GM19372 (cell line): ENCODE results near the gene TDRD10.
"Not testable (repeated sequence)": the region's sequence is repeated elsewhere in the genome, so short reads cannot be mapped to it uniquely, and the experiment has no call there.

Experiments
- ATAC-seq: cut with Tn5 transposase; IDR thresholded peaks from one replicate; pipeline ENCODE4 v1.9.1; 2021; ENCODE audit warnings: mild to moderate bottlenecking, low read depth, moderate library complexity; ENCODE audit not compliant: unreplicated experiment

The TDRD10 gene

DNA sequence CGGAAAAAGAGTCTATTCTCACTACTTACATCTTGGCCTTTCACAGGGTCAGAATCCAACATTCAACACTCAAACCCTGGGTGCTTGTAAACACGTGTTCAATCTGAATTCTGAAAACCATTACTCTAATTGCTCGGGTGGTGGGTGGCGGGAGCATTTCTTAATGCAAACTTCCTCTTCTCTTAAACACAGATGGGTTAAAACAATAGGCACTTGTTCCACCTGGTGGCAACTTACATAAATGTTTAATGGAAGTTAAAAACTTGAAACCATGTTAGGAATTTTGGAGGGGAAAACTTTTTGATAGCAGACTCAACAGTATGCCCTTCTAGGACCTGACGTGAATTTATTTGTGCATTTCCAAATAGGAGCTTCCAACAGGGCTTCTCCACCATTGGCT, 23.4 kb upstream of the TDRD10 start:
- ATAC-seq, result no peak

DNA sequence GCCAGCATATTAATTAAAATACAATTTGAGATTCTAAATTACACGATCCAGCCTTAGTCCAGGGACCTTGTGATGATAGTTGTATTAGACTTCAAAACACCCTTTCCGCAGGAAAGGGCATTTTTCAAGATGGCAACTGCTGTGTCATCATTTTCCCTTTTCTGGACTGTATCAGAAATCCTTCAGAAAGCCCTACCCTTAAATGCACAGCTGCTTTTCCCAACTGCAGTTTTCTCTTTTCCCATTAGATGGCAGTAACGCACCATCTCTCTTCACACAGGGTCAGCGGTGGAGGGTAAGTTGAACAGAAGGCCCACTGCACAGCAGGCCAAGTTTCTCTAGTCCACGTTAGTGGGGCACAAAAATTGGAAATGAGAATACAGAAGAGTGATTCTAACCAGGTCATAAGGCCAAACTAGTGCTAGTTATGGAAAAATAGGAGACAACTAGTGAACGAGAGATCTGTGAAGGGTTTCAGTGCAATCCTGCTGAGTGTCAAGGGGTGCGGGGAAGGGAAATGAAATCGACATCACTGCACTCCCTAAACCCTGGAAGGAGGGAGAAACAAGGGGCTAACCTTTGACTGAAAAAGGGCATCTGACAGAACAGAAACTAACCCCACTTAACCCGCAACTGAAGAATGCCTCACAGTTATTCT, 22.1 kb upstream of the TDRD10 start:
- ATAC-seq, result no peak

DNA sequence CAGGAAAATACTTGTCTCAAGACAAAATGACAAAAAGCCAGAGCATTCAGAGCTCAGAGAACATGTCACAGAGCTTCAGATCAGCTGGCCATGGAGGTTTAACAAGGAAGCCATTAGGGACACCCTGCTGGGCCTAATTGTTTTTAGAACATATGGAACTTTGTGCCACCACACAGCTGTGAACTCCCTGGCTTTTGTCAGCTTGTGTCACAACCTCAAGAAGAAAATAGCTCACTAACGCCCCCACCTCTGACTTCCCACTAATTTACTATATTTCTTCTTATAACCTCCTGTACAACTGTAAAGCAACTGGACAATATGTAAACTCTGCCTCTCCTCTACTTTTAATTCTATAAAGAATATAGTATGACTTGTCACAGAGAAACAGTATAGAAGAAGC, 21.0 kb upstream of the TDRD10 start:
- no peak for ATAC-seq

DNA sequence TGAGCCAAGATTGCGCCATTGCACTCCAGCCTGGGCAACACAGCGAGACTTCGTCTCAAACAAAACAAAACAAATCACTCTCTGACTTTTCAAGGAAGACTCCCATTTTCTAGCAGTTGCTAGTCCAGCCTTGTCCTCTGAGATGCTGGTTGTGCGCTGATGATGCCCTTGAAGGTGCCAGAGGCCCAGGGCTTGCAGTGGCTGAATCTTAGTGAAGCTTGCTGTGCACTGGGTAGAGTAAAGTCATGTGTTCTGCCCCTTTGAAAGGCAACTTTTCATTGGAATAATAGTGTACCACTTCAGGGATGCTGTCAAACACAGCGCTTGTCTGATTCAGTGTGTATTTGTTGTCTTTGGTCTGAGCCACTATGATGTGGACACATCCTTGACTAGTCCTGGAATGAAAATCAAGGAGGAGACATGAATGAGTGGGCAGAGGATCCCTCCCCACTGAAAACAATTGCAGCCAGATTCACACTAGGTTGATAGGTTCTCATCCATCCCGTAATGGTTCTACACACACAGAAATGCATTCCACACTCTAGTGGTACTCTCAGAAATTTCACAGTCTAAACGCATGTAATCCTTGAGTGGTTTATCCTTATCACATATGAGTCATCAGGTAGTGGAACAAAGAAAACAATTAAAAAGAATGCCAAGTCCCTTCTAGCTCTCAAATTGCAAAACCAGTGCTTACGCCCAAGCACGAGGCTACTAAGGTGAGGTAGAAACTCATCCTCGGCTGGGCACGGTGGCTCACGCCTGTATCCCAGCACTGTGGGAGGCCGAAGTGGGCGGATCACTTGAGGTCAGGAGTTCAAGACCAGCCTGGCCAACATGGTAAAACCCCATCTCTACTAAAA, 17.8 kb upstream of the TDRD10 start:
- ATAC-seq, result no peak

DNA sequence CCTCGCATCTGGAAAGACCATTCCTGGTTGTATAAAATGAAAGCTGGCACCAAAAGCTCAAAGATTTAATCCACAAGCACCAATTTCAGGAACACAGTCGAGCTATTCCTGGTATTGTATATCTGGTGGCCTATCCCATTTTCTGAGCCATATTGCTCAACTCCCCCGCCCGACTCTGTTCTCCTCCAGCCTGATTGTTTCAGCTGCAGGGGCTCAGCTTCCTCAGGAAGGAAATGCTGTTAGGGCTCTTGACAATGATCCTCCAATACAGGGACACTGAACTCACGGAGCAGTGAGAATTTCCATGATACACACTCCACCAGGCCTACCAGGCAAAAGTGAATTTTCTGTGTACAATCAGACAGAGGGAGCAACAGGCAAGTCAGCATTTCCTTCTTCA, 16.9 kb upstream of the TDRD10 start:
- ATAC-seq, result no peak

DNA sequence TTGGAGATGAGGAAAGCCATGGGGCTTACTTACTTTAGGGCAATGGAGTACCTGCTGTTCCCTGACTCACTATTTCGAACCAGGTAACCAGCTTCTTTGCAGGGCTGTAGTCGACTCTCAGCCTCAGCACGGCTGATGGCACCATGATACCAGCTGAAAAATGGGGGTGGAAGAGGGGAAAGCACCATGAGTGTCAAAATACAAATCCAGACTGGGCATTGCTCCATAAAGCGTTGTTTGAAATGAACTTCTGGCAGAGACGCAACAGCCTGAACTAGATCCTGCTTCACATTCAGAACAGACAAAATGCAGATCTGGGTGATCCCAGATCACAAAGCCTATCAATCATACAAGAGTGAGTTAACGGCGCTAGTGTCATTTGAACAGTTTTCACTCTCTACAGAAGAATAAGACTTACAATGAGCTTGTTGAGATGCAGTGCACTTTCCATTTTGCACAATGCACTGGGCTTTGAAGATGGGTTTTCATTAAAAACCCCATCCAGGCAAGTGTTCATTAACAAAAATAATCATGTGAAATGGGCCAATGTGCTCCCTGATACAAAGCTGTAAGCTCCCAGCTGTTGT, 16.0 kb upstream of the TDRD10 start:
- ATAC-seq, result no peak

DNA sequence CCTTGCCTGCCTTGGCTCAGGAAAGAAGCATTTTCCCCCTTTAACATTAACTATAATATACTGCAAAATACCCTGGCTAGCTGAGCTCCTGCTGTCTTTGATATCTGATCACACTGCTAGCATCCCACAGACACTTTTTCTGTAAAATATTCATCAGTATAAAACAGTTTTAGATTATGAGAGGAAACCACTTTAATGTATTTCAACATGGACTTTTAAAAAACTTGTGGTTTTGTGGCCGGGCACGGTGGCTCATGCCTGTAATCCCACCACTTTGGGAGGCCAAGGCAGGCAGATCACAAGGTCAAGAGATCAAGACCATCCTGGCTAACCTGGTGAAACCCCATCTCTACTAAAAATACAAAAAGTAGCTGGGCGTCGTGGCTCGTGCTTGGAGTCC, 15.3 kb upstream of the TDRD10 start:
- not testable (repeated sequence) for ATAC-seq

DNA sequence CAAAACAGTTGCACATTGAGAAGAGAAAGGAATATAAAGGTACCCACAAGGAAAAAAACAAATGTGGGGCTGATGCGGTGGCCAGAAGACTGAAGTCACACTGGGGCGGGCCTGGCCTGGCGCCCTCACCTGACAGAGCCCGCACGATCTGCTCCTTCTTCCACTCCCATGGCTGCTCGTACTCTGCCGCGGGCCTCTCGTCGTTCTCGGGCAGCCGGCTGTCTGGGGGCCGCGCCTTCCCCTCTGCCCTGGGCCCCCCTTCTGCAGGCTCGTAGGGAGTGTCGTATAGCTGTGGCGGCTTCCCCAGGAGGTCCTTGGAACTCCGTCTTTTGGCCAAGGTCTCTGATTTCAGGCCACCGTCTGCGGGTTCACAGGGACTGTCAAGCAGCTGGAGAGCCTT, 13.1 kb upstream of the TDRD10 start:
- no peak for ATAC-seq

DNA sequence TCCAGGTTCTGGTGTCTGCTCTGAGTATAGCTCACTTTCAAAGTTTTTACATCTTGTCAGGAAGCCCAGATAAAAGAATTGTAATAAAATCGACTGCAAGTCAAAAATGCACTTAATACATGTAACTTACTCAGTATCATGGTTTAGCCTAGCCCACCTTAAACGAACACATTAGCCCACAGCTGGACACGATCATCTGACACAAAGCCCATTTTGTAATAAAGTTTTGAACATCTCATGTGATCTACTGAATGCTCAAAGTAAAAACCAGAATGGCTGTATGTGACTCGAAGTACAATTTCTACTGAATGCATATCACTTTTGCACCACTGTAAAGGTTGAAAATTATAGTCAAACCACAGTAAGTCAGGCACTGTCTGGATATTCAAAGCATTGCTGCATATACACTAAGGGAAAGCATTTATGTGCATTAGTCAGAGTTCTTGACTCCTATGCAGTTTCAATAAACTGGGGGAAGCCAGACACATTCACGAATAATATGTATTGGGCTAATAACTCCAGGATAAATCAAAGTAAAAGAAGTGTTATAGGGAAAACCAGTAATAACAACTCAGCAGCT, 12.2 kb upstream of the TDRD10 start:
- ATAC-seq, result no peak

DNA sequence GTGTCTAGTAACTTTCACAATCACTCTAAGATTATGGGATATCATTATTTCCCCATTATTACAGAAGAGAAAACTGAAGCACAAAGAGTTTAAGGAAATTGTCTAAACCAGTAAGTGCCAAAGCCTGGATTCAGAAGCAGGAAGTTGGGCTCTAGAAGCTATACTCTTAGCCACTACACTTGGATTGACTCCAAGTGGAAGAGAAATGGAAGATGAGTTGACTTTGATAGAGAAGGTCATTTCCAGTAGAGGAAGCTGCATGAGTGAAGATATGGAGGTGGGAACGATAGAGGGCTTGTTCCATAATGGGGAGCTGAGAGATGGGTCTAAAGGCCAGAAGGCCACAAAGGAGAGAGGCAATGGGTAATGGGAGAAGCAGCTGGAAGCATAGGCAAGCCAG, 11.7 kb upstream of the TDRD10 start:
- no peak for ATAC-seq

DNA sequence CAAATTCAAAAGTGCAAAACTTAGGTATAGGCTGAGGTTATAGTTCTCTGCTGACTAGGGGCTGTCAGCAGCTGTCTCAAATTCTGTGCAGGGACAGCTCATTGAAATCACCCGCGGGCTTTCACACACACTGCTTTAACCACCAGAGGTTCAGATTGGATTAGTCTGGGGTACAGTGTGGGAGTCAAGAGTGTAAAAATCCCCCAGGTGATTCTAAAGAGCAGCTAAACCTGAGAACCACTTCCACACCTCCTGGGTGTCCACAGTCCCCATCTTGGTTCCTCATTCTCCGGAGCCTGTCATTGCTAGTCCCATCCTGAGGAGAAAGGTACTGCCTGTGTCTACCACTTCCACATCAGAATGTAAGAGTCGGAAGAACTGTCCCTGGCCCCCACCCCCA, 9.9 kb upstream of the TDRD10 start:
- ATAC-seq, result no peak

DNA sequence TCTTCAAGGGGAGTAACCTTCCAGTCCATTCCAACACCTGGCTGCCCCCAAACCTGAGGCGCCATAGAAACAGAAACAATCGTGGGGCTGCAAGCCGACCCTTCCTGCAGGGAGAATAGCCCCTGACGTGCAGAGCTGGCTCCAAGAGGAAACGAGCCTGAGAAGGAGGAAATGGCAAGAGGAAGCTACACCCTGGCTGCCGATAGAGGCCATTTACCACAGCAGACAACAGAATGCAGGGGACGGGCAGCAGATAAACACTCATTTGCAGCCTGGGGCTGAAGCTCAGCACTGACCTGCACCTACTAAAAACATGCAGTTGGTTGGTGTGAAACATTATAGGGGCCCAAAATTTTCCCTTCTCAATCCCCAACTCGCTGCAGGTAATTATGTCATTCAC, 8.7 kb upstream of the TDRD10 start:
- no peak for ATAC-seq

DNA sequence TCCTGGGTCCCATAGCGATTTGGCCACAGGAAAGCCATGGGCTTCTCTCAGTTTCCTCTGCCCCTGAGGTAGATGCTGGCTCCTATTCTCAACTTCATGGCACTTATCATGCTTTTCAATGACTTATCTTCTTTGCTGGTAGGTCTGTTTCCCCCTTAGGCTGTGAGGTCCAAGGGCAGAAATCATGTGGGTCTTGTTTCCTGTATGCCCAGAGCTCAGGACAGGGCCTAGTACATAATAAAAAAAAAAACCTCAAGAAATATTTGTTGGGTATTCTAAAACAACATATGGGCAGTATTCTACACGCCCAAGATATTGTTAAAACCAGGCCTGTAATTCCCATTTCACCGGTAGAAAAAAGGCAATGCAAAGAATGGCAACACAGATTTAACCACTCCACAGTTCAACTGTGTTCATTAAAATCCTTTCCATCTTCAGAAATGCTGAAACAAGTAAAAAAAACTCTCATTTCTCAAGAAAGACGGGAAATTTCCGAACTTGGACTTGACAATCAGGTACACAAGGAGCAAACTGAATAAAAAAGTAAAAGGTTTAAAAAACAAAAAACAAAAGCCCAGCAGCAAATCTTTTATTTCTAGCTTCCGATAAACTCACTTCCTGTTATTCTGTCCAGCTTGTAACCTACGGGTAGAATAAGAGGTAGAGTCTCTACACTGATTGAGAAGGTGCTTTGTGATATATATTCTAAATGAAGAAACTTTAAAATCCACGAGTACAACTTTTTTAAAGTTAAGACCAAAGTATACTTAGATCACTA, 6.3 kb upstream of the TDRD10 start:
- ATAC-seq, result no peak

DNA sequence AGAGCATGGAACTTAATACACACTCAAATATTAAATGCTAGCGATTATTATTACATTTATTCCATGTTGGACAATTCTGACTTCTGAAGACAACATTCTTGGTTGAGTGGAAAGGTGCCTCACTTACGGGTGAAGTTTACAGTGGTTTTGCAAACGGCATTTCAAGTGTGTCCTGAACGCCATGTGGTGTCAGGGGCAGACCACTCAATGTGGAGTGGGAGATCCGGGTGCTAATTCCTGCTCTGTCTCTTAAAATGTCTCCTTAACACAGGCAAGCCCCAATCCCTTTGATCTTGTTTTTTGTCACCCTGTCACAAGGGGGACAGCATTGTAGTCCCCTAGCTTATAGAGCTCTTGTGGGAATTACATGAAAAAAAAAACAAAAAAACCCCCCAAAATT, 5.6 kb upstream of the TDRD10 start:
- ATAC-seq, result no peak

DNA sequence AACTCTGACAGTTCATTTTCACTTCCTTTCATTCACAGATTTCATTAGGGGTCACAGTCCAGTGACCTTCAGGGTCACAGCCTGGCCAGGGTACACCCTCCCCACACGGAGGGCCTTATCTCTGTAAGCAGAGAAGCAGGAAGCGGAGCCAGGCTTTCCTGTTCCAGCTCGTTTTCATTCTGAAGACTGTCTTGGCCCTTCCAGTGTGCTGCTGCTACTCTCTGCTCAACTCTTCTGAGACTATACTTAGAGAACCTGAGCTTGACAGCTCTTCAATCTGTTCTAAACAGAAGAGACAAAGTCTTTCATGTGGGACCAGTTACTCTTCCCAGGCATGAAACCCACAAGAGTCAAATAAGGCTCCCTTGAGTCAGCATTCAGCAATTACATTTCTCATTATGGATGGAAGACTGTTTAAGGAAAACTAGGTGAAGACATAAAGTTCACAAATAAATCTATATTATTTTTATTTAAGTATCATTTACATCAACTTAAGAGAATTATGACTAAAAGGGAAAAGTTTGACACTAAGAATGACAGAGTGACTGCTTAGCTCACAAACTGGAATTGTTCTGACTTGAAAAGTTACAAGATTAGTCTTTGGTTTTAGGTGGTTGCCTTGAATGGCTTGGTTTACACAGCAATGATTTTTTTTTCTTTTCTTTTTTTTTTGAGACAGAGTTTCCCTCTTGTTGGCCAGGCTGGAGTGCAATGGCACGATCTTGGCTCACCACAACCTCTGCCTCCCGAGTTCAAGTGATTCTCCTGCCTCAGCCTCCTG, 4.8 kb upstream of the TDRD10 start:
- ATAC-seq, result no peak

DNA sequence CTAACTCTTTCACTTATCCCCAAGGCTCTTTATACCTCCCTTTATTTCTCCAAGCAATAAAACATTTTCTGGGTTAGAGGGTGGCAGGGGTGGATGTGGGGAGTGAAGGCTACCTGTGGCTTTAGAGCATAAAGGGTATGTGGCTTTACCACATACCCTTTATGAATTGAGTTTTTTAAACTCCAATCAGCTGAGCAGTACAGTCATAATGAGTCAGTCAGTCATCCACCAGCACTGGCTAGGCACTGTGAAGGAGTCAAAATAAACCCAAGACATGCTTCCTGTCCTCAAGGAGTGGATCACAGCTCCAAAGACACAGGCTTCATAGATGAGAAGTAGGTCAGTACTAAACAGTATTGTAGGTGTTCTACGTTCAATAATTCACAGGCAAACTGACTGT, 2.6 kb upstream of the TDRD10 start:
- no peak for ATAC-seq

DNA sequence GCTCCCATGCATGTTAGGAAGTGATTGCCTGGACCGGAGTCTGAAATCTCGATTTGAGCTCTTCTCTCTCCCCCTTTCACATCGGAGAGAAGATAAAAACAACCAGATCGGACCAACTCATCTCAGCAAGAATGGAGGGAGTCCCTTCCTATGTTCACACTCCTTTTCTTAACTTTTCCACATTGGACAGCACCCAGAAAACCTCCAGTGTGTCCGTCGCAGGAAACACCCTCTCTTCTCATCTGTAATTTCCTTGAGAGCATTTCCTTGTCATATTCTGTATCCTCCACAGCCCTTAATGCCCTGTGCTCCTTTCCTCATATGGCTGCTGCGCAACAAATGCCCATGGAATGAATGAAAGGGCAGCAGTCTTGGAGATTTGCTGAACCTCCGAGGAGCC, 1.5 kb upstream of the TDRD10 start:
- ATAC-seq, result no peak

DNA sequence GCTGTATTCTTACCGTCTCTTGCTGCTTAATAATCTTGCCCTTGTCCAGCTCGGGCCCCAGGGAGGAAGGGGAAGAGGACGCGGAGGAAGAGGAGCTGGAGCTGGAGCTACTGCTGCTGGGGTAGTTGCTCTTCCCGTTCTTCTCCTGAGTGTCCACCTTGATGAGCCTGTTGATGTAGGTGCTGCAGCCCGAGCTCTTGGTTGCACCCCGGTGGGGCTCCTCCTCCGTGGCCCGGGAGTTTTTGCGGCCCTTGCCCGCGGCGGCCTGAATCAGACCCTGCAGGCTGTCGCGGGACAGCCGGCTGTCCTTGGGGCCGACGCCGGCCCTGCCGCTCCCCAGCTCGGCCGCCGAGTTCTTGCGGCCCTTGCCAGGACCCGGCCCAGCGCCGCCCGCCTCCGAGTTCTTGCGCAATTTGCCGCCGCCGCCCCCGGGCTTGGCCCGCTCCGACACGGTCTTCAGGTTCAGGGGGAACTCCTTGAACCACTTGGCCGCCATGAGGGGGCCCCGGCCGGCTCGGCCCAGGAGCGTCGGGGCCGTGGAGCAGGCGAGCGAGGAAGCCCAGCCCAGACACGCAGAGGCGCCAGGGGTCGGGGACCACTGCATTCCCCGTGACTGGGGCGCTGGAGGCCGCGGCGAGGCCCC, 475 bp upstream of the TDRD10 start:
- no peak for ATAC-seq

DNA sequence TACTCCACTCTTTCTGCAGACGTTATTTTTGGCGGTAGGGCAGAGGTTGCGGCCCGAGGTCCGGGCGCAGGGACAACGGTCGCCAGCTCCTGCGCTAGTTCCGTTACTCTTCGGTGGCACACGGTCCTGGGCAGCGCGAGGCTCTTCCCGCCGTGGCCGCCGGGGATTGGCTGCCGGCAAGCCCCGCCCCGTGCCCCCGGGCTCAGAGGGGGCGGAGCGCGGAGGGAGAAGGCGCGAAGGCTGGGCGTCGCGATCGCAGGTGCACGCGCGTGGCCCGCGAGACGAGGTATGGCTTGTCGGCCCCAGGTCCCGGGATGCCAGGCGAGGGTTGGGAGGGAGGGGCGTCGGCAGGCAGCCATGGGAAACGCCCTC, 711 bp downstream of the TDRD10 start:
- ATAC-seq, result no peak

DNA sequence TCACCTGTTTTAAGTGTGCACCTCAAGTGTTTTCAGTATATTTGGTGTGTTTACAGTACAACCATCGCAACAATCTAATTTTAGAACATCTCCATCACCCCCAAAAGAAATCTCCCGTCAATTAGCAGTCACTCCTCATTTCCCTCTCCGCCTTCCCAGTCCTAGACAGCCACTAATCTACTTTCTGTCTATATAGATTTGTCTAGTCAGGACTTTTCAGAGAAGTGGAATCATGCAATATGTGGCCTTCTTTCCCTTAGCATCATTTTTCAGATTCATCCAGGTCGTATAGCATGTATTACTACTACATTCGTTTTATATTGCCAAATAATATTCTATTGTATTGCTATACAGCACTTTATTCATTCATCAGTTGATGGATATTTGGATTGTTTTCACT, 1.9 kb downstream of the TDRD10 start:
- ATAC-seq, result no peak
